Activated B cell treated with CpG ODN at 0.5 μM for 24 hours (primary cell): ENCODE measurements around the gene IKZF1. TPM values are rescaled to one million over a fixed set of nuclear protein-coding genes. Genes with fewer than 3 reads are reported as not detected.

ENCODE experiments used
- ATAC-seq: fragments of 200-7000 bp; cut with Tn5 transposase; one replicate; pipeline ENCODE4 v1.10.0; 2021; ENCODE audit warnings: low read depth, mild to moderate bottlenecking, moderate library complexity
- CTCF ChIA-PET: fragments of 350-600 bp; sonication (Branson Sonifier 250); formaldehyde crosslinking; loops from one replicate; lab custom pipeline; 2021; ENCODE audit warnings: antibody characterized with exemption; lab: Charles Lee
- POLR2A ChIA-PET: fragments of 350-600 bp; sonication (Branson Sonifier 250); formaldehyde crosslinking; loops from one replicate; lab custom pipeline; 2021; ENCODE audit warnings: antibody characterized with exemption; lab: Charles Lee
- DNase-seq: peaks from one replicate; pipeline ENCODE4 v3.0.0; 2022
- H3K27ac Mint-ChIP-seq: one replicate; pipeline ENCODE4 v1.8.0; 2020; ENCODE audit warnings: mixed read lengths
- H3K27me3 Mint-ChIP-seq: one replicate; pipeline ENCODE4 v1.8.0; 2021; ENCODE audit warnings: mixed read lengths
- H3K36me3 Mint-ChIP-seq: one replicate; pipeline ENCODE4 v1.8.0; 2021; ENCODE audit warnings: low read depth, mixed read lengths
- H3K4me1 Mint-ChIP-seq: one replicate; pipeline ENCODE4 v1.8.0; 2021; ENCODE audit warnings: mixed read lengths
- H3K4me3 Mint-ChIP-seq: one replicate; pipeline ENCODE4 v1.8.0; 2020; ENCODE audit warnings: mild to moderate bottlenecking, mixed read lengths
- H3K9me3 Mint-ChIP-seq: one replicate; pipeline ENCODE4 v1.8.0; 2020; ENCODE audit warnings: mixed read lengths
- CTCF ChIP-seq: fragments of 200-600 bp; IDR thresholded peaks from one replicate; pipeline ENCODE4 v1.8.0; 2022; ENCODE audit warnings: antibody characterized with exemption, mild to moderate bottlenecking
- intact Hi-C: fragments of 100-400 bp; cut with micrococcal nuclease; formaldehyde crosslinking; loops from one replicate; pipeline ENCODE4 v1.15.1; 2024
- total RNA-seq: library from RNA; stranded (reverse); gene quantifications from 2 replicates; pipeline ENCODE4 v1.2.3, GENCODE V29; 2022

IKZF1 gene
- total RNA-seq, 1 donor from 2014 or later = 325 TPM

GRCh38 chr7:50418526-50419290 lies 114.2 kb downstream of the IKZF1 start:
- ATAC-seq = no peak
- Mint-ChIP-seq H3K4me1 (peaks cover 49% of the 10 kb centered on the region), H3K27me3 (no peaks in the 10 kb centered on the region), H3K27ac (no peak overlapping the region), H3K36me3 (no peaks in the 10 kb centered on the region), H3K9me3 (no peaks in the 10 kb centered on the region), H3K4me3 (no peak overlapping the region)
- TF ChIP-seq CTCF = no peak
- ChIA-PET CTCF (interaction anchor here (0.7 to 6.5 kb wide), 41 partner anchors 9 to 742 kb away, joined by 3 to 85 read pairs (median 5); partner anchors contain the start of genes IKZF1 and ZPBP), POLR2A (interaction anchor here (0.8 to 2.7 kb wide), 6 partner anchors 8 to 213 kb away, joined by 3 to 23 read pairs (median 4); partner anchors contain the start of gene IKZF1)
- intact Hi-C loops = loop anchor here (1.0 to 2.0 kb wide), 8 partner anchors 36 to 742 kb away; no protein-coding TSS in a partner anchor
- DNase-seq = no peak

- no peak for ATAC-seq
- no peaks in the 10 kb centered on the region for H3K36me3 Mint-ChIP-seq
- no peak overlapping the region for H3K4me3 Mint-ChIP-seq
- H3K27me3 Mint-ChIP-seq = no peaks in the 10 kb centered on the region
- CTCF ChIA-PET = interaction anchor here (1.3 to 6.5 kb wide), 5 partner anchors 9 to 308 kb away, joined by 3 to 79 read pairs (median 4); no protein-coding TSS in a partner anchor
- H3K27ac Mint-ChIP-seq = no peak overlapping the region
- no peak for DNase-seq
- H3K4me1 Mint-ChIP-seq = peaks cover 32% of the 10 kb centered on the region
- no peaks in the 10 kb centered on the region for H3K9me3 Mint-ChIP-seq
- intact Hi-C loops = no loop called here
- no peak for TF ChIP-seq CTCF
- POLR2A ChIA-PET = no interaction called here
Measured at GRCh38 chr7:50421043-50421442, 116.5 kb downstream of the IKZF1 start.

- Mint-ChIP-seq H3K4me1 (peaks cover 14% of the 10 kb centered on the region), H3K36me3 (no peaks in the 10 kb centered on the region), H3K4me3 (no peak overlapping the region), H3K27me3 (no peaks in the 10 kb centered on the region), H3K9me3 (no peaks in the 10 kb centered on the region), H3K27ac (no peak overlapping the region)
- TF ChIP-seq CTCF = no peak
- ChIA-PET POLR2A (no interaction called here), CTCF (no interaction called here)
- ATAC-seq (no peak), DNase-seq (no peak)
- intact Hi-C loops = no loop called here
Measured at GRCh38 chr7:50422858-50423257, 118.3 kb downstream of the IKZF1 start.

GRCh38 chr7:50423860-50424259 lies 119.3 kb downstream of the IKZF1 start:
- ATAC-seq (peak; percentile 75), DNase-seq (no peak)
- Mint-ChIP-seq H3K27ac (no peak overlapping the region), H3K4me1 (peaks cover 9% of the 10 kb centered on the region), H3K4me3 (no peak overlapping the region), H3K36me3 (no peaks in the 10 kb centered on the region), H3K27me3 (no peaks in the 10 kb centered on the region), H3K9me3 (no peaks in the 10 kb centered on the region)
- CTCF ChIA-PET = no interaction called here
- POLR2A ChIA-PET = interaction anchor here (1.4 kb wide), 1 partner anchor 13 kb away, joined by 6 read pairs; no protein-coding TSS in a partner anchor
- intact Hi-C loops = no loop called here
- no peak for TF ChIP-seq CTCF

- no peaks in the 10 kb centered on the region for H3K36me3 Mint-ChIP-seq
- POLR2A ChIA-PET = no interaction called here
- H3K4me3 Mint-ChIP-seq = no peak overlapping the region
- CTCF ChIA-PET = no interaction called here
- H3K27ac Mint-ChIP-seq = no peak overlapping the region
- intact Hi-C loops = no loop called here
- peaks cover 9% of the 10 kb centered on the region for H3K4me1 Mint-ChIP-seq
- ATAC-seq = no peak
- no peaks in the 10 kb centered on the region for H3K27me3 Mint-ChIP-seq
- TF ChIP-seq CTCF = no peak
- no peaks in the 10 kb centered on the region for H3K9me3 Mint-ChIP-seq
- no peak for DNase-seq
Measured at GRCh38 chr7:50425318-50425717, 120.8 kb downstream of the IKZF1 start.
